Ishikawa (cell line): Measurements from ENCODE around the gene SNX11.

Experiments
- CEBPB ChIP-seq: IDR thresholded peaks from 2 replicates; pipeline ENCODE4 v1.6.1; 2012
- CREB1 ChIP-seq: IDR thresholded peaks from 2 replicates; pipeline ENCODE4 v1.6.1; 2012; ENCODE audit warnings: low read depth
- FOXM1 ChIP-seq: IDR thresholded peaks from 2 replicates; pipeline ENCODE4 v1.6.1; 2012; ENCODE audit warnings: low read depth, borderline replicate concordance
- RAD21 ChIP-seq: IDR thresholded peaks from 2 replicates; pipeline ENCODE4 v1.6.1; 2012; ENCODE audit warnings: low read depth
- TAF1 ChIP-seq: IDR thresholded peaks from 2 replicates; pipeline ENCODE4 v1.6.1; 2012; ENCODE audit warnings: low read depth, mild to moderate bottlenecking
- TEAD4 ChIP-seq: IDR thresholded peaks from 2 replicates; pipeline ENCODE4 v1.6.1; 2012
- YY1 ChIP-seq: IDR thresholded peaks from 2 replicates; pipeline ENCODE4 v1.6.1; 2012; ENCODE audit warnings: low read depth
- TF ChIP-seq, protein P1 (sequence below): IDR thresholded peaks from 2 replicates; pipeline ENCODE4 v1.6.1; 2012; ENCODE audit warnings: low read depth, mild to moderate bottlenecking

DNA sequence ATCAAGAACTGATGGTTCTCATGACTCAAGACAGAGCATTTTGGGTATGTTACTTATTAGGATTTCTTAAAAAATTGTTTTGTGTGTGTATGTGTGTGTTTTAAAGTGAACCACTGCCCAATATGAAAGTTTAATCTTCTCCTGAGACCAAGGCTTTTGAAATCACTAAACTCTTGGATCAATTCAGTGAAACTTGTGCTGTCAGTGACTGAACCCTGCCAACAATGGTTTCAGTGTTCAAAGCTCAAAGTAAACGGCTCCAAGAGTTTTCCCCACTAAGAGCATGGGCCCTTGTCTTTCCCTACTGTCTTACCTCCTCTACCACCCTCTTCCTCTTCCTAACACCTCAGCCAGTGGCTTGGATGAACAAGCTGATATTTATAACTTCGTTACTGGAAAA, 37.4 kb upstream of the SNX11 start:
- no peak for TF ChIP-seq YY1
- TF ChIP-seq RAD21 = no peak
- TF ChIP-seq, protein P1, sequence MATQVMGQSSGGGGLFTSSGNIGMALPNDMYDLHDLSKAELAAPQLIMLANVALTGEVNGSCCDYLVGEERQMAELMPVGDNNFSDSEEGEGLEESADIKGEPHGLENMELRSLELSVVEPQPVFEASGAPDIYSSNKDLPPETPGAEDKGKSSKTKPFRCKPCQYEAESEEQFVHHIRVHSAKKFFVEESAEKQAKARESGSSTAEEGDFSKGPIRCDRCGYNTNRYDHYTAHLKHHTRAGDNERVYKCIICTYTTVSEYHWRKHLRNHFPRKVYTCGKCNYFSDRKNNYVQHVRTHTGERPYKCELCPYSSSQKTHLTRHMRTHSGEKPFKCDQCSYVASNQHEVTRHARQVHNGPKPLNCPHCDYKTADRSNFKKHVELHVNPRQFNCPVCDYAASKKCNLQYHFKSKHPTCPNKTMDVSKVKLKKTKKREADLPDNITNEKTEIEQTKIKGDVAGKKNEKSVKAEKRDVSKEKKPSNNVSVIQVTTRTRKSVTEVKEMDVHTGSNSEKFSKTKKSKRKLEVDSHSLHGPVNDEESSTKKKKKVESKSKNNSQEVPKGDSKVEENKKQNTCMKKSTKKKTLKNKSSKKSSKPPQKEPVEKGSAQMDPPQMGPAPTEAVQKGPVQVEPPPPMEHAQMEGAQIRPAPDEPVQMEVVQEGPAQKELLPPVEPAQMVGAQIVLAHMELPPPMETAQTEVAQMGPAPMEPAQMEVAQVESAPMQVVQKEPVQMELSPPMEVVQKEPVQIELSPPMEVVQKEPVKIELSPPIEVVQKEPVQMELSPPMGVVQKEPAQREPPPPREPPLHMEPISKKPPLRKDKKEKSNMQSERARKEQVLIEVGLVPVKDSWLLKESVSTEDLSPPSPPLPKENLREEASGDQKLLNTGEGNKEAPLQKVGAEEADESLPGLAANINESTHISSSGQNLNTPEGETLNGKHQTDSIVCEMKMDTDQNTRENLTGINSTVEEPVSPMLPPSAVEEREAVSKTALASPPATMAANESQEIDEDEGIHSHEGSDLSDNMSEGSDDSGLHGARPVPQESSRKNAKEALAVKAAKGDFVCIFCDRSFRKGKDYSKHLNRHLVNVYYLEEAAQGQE = no peak
- no peak for TF ChIP-seq FOXM1
- TF ChIP-seq TEAD4 = no peak
- no peak for TF ChIP-seq CREB1
- no peak for TF ChIP-seq CEBPB
- TF ChIP-seq TAF1 = no peak
